GM12878 (cell line): ENCODE results near the gene RWDD1. TPM values are rescaled to one million over a fixed set of nuclear protein-coding genes. Genes with fewer than 3 reads are reported as not detected.

ENCODE experiments used
- ATAC-seq: fragments of 200-7000 bp; cut with Tn5 transposase; 3 replicates; pipeline ENCODE4 v1.9.1; 2020; ENCODE audit warnings: mild to moderate bottlenecking, moderate library complexity
- BruUV-seq: library from RNA; stranded (reverse); fragments of 400-500 nt; replicated peaks from 2 replicates; lab custom pipeline; 2021; lab: Mats Ljungman, UMichigan
- CTCF ChIA-PET: fragments of 300-600 bp; sonication (Branson Sonifier 250); formaldehyde crosslinking; extraction: SDS; loops from one replicate; lab custom pipeline; 2021; ENCODE audit warnings: inconsistent platforms; lab: Yijun Ruan, JAX
- POLR2A ChIA-PET: fragments of 350-600 bp; formaldehyde crosslinking; extraction: SDS; loops from one replicate; lab custom pipeline; 2021; ENCODE audit warnings: inconsistent platforms; lab: Charles Lee
- RAD21 ChIA-PET: fragments of 300-600 bp; sonication (Branson Sonifier 250); formaldehyde crosslinking; loops from one replicate; lab custom pipeline; 2023; ENCODE audit warnings: antibody characterized with exemption; ENCODE audit not compliant: unreplicated experiment; lab: Charles Lee
- SMC1A ChIA-PET: fragments of 300-600 bp; sonication (Branson Sonifier 250); formaldehyde crosslinking; loops from one replicate; lab custom pipeline; 2023; ENCODE audit not compliant: unreplicated experiment, uncharacterized antibody; lab: Charles Lee
- DNase-seq: peaks from one replicate; pipeline ENCODE4 v3.0.0-alpha.2; 2011; ENCODE audit warnings: low read depth, low spot score
- FAIRE-seq: peaks from 3 replicates; lab custom pipeline; 2011; peaks lifted over from hg19 to GRCh38; lab: Jason Lieb, UNC
- H2AFZ ChIP-seq: 2 replicates; pipeline ENCODE4 v1.6.0; 2011; ENCODE audit warnings: low read depth, low read length, control low read depth; ENCODE audit not compliant: control insufficient read depth
- H3K27ac ChIP-seq: 2 replicates; pipeline ENCODE4 v1.5.1; 2011; ENCODE audit warnings: control low read depth; ENCODE audit not compliant: control insufficient read depth, insufficient read depth
- H3K27me3 ChIP-seq, 2 experiments: replicated peaks in 1 of 2; 2 replicates each; pipeline versions ENCODE4 v1.6.0 to v1.6.1; 2011; ENCODE audit warnings: low read length in 1 of 2; ENCODE audit not compliant: control insufficient read depth in 2 of 2, insufficient read depth in 2 of 2
- H3K36me3 ChIP-seq, 2 experiments: 2 replicates each; pipeline ENCODE4 v1.5.1; 2011; ENCODE audit warnings: low read length in 1 of 2; ENCODE audit not compliant: control insufficient read depth in 2 of 2, insufficient read depth in 2 of 2
- H3K4me1 ChIP-seq: 2 replicates; pipeline ENCODE4 v1.6.1; 2011; ENCODE audit warnings: mild to moderate bottlenecking, low read length, moderate library complexity, mixed read lengths; ENCODE audit not compliant: control insufficient read depth, insufficient read depth
- H3K4me2 ChIP-seq: 2 replicates; pipeline ENCODE4 v1.6.0; 2011; ENCODE audit warnings: control low read depth; ENCODE audit not compliant: control insufficient read depth, insufficient read depth
- H3K4me3 ChIP-seq: fragments of 200-600 bp; sonication (generic); 2 replicates; pipeline ENCODE4 v1.5.1; 2016
- H3K79me2 ChIP-seq: 2 replicates; pipeline ENCODE4 v1.6.0; 2011; ENCODE audit warnings: low read length; ENCODE audit not compliant: control insufficient read depth, insufficient read depth
- H3K9ac ChIP-seq: 2 replicates; pipeline ENCODE4 v1.8.0; 2011; ENCODE audit warnings: low read length, control low read depth, mixed read lengths; ENCODE audit not compliant: control insufficient read depth, insufficient read depth
- H3K9me3 ChIP-seq: replicated peaks from 3 replicates; pipeline ENCODE4 v1.5.1; 2011; ENCODE audit warnings: mild to moderate bottlenecking, low read length; ENCODE audit not compliant: control insufficient read depth, insufficient read depth
- H4K20me1 ChIP-seq: 2 replicates; pipeline ENCODE4 v1.6.0; 2011; ENCODE audit not compliant: control insufficient read depth, insufficient read depth
- BACH1 ChIP-seq: fragments of 450-650 bp; IDR thresholded peaks from 2 replicates; pipeline ENCODE4 v1.6.1; 2017; ENCODE audit warnings: mild to moderate bottlenecking, borderline replicate concordance
- PAX5 ChIP-seq: IDR thresholded peaks from 2 replicates; pipeline ENCODE4 v1.6.1; 2011; ENCODE audit warnings: low read depth, low read length, borderline replicate concordance
- RAD51 ChIP-seq: fragments of 450-650 bp; IDR thresholded peaks from 2 replicates; pipeline ENCODE4 v1.6.1; 2016; ENCODE audit warnings: moderate library complexity, mild to moderate bottlenecking, inconsistent platforms
- STAT3 ChIP-seq: IDR thresholded peaks from 2 replicates; pipeline ENCODE4 v1.6.1; 2011; ENCODE audit warnings: low read depth, low read length, improper control_type of control experiment
- TCF12 ChIP-seq: IDR thresholded peaks from 2 replicates; pipeline ENCODE4 v1.6.1; 2011; ENCODE audit warnings: low read depth, mild to moderate bottlenecking, low read length
- WGBS: methylation state at CpG from one replicate; pipeline ENCODE4 v1.1.6; 2016; ENCODE audit warnings: low lambda C conversion rate; ENCODE audit not compliant: insufficient replicate concordance, insufficient coverage; ENCODE audit errors: missing lambda C conversion rate; 5-methylcytosine and 5-hydroxymethylcytosine counted together
- in situ Hi-C: fragments of 300-500 bp; cut with MboI; formaldehyde crosslinking; loops from 9 replicates; pipeline ENCODE4 v1.14.3; 2018; ENCODE audit warnings: mixed read lengths
- intact Hi-C: fragments of 100-400 bp; cut with micrococcal nuclease; formaldehyde crosslinking; loops from one replicate; pipeline ENCODE4 v1.14.2; 2022; ENCODE audit not compliant: unreplicated experiment
- polyA plus RNA-seq, 11 experiments: library from polyadenylated mRNA; depleted of rRNA in 4 of 11; unstranded in 6 of 11; stranded (reverse) in 5 of 11; fragments of >200 nt; fragmentation: Nextera tagmentation in 4 of 11; fragmentation: Illumina TruSeq in 1 of 11; extraction: Ambion mirVana in 4 of 11; extraction: Trizol in 1 of 11; gene quantifications; 1 replicate in 1 of 11; 2 replicates in 10 of 11; pipeline versions ENCODE4 v1.2.1 to v1.2.3, GENCODE V29; 2011 to 2016; ENCODE audit warnings: inconsistent platforms in 2 of 11, missing spikeins in 2 of 11, low read depth in 1 of 11
- total RNA-seq, 4 experiments: library from RNA; depleted of rRNA in 3 of 4; stranded (reverse); fragments of >200 nt in 3 of 4; fragmentation: Illumina TruSeq in 1 of 4; extraction: Trizol in 1 of 4; gene quantifications; 2 replicates each; pipeline versions ENCODE4 v1.2.1 to v1.2.3, GENCODE V29; 2013 to 2021
- TF ChIP-seq, protein P1 (sequence below): fragments of 450-650 bp; IDR thresholded peaks from 2 replicates; pipeline ENCODE4 v1.6.1; 2016; ENCODE audit warnings: mild to moderate bottlenecking, moderate library complexity, borderline replicate concordance
- TF ChIP-seq, protein P2 (sequence below): fragments of 450-650 bp; IDR thresholded peaks from 2 replicates; pipeline ENCODE4 v1.6.1; 2017; ENCODE audit warnings: mild to moderate bottlenecking

The RWDD1 gene
- total and polyA plus RNA-seq, 10 of the 15 experiments (the other 5 are each of a cell fraction or from before 2014, with no cell fraction given) = 40.1 to 107 (median 65.8) TPM

- no TSS peak for BruUV-seq
- no peak for FAIRE-seq
These were observed 6.2 kb downstream of the RWDD1 start for GRCh38 chr6:116577486-116577885.

DNA sequence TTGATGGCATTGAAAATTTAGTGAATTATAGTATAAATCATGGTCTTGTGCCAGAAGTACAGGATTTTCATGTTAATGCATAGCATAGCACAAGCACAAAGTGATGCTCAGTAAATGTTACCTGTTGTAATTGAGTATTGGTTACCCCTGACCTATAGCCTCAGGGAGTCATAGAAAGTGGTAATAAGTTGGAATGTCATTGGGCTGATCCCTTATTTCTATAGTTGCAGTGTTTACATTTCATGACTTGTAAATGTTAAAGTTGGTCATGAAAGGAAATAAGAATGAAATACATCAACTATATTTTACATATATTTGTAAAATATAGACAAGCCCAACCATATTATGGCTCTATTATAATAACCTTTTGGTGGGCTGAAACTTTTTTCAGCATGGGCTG is 7.0 kb downstream of the RWDD1 start:
- no peaks in the 10 kb centered on the region for H3K27me3 ChIP-seq
- no peaks in the 10 kb centered on the region for H3K4me1 ChIP-seq
- intact Hi-C loops = no loop called here
- H3K27ac ChIP-seq = no peak overlapping the region
- no peaks in the 10 kb centered on the region for H4K20me1 ChIP-seq
- peaks cover 0 to 12% of the 10 kb centered on the region in 2 experiments; a peak in 1 of 4 replicates for H3K36me3 ChIP-seq
- POLR2A ChIA-PET = interaction anchor here (0.6 kb wide), 1 partner anchor 298 kb away, joined by 3 read pairs; no protein-coding TSS in a partner anchor
- no peak overlapping the region for H3K4me3 ChIP-seq
- FAIRE-seq = no peak
- no peaks in the 10 kb centered on the region for H3K9me3 ChIP-seq
- CTCF ChIA-PET = interaction anchor here (0.6 to 1.7 kb wide), 4 partner anchors 15 to 185 kb away, joined by 3 to 7 read pairs (median 4); no protein-coding TSS in a partner anchor
- H3K79me2 ChIP-seq = peaks cover 24% of the 10 kb centered on the region
- DNase-seq = no peak
- SMC1A ChIA-PET = no interaction called here
- no peak overlapping the region for H3K4me2 ChIP-seq
- no TSS peak for BruUV-seq
- no peak overlapping the region for H3K9ac ChIP-seq
- RAD21 ChIA-PET = no interaction called here
- no peak overlapping the region for H2AFZ ChIP-seq
- ATAC-seq = no peak
- in situ Hi-C loops = no loop called here
- TF ChIP-seq RAD51 = no peak
- TF ChIP-seq TCF12 = no peak
- TF ChIP-seq PAX5 = no peak
- TF ChIP-seq, protein P1, sequence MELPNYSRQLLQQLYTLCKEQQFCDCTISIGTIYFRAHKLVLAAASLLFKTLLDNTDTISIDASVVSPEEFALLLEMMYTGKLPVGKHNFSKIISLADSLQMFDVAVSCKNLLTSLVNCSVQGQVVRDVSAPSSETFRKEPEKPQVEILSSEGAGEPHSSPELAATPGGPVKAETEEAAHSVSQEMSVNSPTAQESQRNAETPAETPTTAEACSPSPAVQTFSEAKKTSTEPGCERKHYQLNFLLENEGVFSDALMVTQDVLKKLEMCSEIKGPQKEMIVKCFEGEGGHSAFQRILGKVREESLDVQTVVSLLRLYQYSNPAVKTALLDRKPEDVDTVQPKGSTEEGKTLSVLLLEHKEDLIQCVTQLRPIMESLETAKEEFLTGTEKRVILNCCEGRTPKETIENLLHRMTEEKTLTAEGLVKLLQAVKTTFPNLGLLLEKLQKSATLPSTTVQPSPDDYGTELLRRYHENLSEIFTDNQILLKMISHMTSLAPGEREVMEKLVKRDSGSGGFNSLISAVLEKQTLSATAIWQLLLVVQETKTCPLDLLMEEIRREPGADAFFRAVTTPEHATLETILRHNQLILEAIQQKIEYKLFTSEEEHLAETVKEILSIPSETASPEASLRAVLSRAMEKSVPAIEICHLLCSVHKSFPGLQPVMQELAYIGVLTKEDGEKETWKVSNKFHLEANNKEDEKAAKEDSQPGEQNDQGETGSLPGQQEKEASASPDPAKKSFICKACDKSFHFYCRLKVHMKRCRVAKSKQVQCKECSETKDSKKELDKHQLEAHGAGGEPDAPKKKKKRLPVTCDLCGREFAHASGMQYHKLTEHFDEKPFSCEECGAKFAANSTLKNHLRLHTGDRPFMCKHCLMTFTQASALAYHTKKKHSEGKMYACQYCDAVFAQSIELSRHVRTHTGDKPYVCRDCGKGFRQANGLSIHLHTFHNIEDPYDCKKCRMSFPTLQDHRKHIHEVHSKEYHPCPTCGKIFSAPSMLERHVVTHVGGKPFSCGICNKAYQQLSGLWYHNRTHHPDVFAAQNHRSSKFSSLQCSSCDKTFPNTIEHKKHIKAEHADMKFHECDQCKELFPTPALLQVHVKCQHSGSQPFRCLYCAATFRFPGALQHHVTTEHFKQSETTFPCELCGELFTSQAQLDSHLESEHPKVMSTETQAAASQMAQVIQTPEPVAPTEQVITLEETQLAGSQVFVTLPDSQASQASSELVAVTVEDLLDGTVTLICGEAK = no peak
- TF ChIP-seq STAT3 = no peak
- TF ChIP-seq BACH1 = no peak

More at GRCh38 chr6:116577486-116577885, 6.2 kb downstream of the RWDD1 start:
- DNase-seq = no peak
- WGBS = 90% methylated on average over 5 of the region's 5 CpGs
- Histone ChIP-seq H3K79me2 (peaks cover 32% of the 10 kb centered on the region), H3K9me3 (no peaks in the 10 kb centered on the region), H3K27ac (no peak overlapping the region; the same call in 1 of the 2 replicates), H2AFZ (no peak overlapping the region), H3K27me3 (no peaks in the 10 kb centered on the region), H3K4me2 (no peak overlapping the region), H3K9ac (no peak overlapping the region), H3K36me3 (peaks cover 0 to 12% of the 10 kb centered on the region in 2 experiments; a peak in 1 of 4 replicates), H3K4me3 (no peak overlapping the region), H3K4me1 (no peaks in the 10 kb centered on the region), H4K20me1 (no peaks in the 10 kb centered on the region)
- ChIA-PET POLR2A (interaction anchor here (0.6 kb wide), 1 partner anchor 297 kb away, joined by 3 read pairs; no protein-coding TSS in a partner anchor), SMC1A (no interaction called here), RAD21 (no interaction called here), CTCF (interaction anchor here (0.6 to 1.7 kb wide), 5 partner anchors 14 to 305 kb away, joined by 3 to 5 read pairs (median 3); no protein-coding TSS in a partner anchor)
- in situ Hi-C loops (no loop called here), intact Hi-C loops (no loop called here)
- no peak for ATAC-seq
- TF ChIP-seq, protein P2, sequence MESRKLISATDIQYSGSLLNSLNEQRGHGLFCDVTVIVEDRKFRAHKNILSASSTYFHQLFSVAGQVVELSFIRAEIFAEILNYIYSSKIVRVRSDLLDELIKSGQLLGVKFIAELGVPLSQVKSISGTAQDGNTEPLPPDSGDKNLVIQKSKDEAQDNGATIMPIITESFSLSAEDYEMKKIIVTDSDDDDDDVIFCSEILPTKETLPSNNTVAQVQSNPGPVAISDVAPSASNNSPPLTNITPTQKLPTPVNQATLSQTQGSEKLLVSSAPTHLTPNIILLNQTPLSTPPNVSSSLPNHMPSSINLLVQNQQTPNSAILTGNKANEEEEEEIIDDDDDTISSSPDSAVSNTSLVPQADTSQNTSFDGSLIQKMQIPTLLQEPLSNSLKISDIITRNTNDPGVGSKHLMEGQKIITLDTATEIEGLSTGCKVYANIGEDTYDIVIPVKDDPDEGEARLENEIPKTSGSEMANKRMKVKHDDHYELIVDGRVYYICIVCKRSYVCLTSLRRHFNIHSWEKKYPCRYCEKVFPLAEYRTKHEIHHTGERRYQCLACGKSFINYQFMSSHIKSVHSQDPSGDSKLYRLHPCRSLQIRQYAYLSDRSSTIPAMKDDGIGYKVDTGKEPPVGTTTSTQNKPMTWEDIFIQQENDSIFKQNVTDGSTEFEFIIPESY = no peak
